HG02840 (cell line): ENCODE data around the gene CCND3.

Experiments used
- ATAC-seq: cut with Tn5 transposase; IDR thresholded peaks from one replicate; pipeline ENCODE4 v1.9.1; 2021; ENCODE audit warnings: mild to moderate bottlenecking, moderate library complexity, moderate number of reproducible peaks; ENCODE audit not compliant: unreplicated experiment, low FRiP score

CCND3 gene

DNA sequence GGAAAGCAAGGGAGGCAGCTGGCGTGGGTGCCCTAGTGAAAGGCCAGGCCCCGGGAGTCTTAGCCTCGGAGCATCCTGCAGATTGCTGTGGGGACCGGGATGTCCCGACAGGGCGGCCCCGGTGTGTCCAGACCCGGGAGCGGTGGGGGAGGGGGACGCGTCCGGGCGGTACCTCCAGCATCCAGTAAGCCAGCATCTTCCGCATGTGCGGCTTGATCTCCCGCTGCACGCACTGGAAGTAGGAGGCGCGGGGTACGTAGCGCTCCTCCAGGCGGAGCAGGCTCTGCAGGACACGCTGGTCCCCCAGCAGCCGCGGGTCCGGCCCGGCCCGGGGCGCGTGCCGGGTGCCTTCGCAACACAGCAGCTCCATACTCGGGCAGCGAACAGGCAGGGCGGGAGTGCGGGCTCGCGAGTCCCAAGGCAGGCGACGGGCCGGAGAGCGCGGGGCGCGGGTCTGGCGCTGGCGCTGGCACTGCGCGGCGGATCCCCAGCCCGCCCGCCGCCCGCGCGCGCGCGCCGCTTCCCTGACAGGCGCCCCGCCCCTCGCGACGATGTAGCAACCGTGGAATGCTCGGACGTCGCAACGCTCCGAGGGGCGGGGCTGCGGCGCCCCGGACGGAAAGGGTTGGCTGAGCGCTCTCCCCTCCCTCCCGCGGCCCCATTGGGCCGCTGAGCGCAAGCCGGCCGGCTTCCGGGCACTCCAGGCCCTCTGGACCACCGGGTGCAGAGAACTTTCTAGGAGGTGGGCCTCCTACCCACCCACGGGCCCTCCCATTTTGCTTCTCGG, at the start of gene CCND3:
Gene CCND3 (minus strand): TSS at position 529 of the 787 bp plus-strand sequence. CDS start 159 bp downstream, at position 370.
- ATAC-seq: peak; percentile 74

DNA sequence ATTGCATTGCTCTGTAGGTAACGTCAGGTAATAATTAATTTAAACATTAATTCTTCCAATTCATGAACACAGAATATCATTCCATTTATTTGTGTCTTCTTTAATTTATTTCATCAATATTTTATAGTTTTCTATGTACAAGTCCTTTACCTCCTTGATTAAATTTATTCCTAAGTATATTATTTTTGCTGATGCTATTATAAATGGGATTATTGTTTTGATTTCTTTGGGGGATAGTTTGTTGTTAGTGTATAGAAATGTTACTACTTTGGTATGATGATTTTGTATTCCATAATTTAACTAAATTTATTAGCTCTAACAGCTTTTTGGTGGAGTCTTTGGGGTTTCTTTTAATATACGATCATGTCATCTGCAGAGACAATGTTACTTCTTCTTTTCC, 44.7 kb upstream of the CCND3 start:
- no peak for ATAC-seq

DNA sequence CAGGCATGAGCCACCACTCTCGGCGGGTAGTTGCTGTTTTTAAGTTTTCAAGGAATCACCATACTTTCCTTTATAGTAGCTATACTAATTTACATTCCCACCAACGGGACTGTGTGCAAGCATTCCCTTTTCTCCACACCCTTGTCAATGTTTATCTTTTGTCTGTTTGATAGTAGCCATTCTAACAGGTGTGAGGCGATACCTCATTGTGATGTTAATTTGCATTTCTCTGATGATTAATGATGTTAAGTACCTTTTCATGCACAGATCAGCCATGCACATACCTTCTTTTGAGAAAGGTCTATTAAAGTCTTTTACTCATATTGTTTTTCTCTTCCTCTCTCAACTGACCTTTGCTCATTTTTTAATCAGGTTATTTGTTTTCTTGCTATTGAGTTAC, 43.0 kb upstream of the CCND3 start:
- no peak for ATAC-seq

DNA sequence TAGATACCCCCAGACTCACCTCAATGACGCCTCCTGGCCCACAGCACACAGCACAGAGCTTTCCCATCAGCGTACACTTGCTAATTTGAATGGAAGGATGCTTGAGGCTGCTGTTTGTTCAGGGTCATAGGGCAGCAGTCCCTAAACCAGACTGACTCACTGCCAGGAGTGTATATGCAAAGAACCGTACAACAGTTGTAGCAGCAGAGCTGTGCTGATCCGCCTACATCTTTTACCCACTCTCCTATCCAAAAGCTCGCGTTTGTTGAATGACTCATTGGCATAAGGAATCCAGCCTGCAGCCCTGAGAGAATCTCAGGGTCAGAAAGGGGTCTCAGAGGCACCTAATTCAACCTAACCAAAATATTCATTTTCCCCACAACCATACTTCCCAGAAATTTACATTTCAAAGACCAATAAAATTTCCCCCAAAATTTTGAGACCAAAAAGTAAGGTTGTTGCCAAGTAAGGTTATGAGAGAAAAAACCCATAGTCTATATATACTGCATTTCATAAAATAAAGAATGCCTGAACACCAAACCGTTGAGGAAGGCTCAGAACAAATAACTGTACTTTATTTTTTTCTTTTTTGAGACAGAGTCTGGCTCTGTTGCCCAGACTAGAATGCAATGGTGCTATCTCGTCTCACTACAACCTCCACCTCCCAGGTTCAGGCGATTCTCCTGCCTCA, 35.3 kb upstream of the CCND3 start:
- ATAC-seq: no peak

DNA sequence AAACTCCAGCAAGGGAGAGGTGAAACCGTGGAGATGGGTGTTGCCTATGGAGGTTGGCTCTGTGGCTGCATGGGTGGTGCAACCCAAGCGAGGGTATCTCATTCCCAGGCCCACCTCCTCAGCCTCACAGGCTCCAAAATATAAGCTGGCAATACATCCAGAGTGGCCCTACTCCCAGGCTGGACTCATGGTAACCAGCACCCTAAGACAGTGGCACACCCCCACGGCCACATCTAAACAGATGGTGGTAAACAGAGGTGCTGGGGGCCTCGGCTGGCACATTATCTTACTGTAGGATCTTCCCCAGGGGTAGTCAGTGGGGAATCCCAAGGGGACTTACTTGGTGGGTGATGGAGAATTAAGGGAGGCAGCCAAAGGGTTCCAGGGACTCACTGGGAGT, 33.7 kb upstream of the CCND3 start:
- ATAC-seq: no peak

DNA sequence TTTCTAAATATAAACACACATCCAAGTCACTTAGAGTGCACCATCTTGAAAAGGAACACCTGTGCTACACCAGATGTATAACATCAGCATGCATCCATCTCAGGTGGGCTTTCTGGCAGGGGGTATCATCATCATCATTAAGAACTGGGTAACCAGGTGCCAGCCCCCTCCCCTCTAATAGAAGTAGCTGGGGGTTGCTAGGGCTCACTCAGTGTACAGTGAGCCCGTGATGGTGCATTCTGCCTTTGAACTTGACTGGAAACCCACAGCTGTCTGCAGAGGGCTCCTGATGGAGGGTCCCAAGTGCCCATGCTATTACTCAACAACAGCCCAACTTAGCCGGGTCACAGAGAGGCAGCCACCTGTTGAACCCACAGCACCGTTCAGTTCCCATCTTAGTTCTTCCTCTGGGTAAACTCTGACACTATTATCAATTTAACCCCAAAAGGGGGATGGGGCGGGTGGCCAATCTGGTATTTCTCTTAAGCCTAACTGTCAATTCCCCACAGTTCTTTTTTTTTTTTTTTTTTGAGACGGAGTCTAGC, 32.7 kb upstream of the CCND3 start:
- no peak for ATAC-seq

DNA sequence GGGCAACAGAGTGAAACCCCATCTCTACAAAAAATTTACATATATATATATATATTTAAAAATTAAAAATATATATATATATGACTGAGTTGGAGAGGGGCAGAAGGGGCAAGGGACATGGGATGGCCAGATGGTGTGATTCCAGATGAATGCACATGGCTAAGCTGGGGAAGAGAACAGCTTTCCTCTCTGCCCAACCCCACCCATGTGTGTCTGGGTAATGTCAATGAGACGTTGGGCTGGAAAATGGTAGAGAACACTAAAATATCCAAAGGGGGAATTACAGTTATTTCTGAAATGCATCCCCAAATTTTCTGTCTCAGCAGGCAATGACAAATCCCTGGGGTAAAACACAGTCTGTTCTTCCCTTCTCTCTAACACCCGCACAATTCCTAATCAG, 31.2 kb upstream of the CCND3 start:
- no peak for ATAC-seq

DNA sequence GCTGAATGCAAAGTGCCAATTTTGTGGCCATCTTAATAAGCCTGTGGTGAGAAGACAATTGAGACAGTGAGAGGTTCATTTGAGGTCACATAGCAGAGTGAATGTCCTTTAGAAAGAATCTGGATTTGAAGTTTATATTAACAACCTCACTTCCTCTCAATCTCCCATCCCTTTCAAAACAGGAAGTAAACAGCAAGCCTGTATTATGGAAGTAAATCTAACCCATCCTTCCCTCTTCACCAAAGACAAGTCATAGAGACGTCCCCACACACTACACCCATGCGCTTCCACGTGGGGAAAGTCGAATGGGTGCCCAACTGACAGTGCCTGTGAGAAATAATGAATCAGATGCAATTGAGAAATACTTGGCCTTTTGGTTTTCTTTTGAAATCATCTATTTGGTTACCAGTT, 28.8 kb upstream of the CCND3 start:
- no peak for ATAC-seq

DNA sequence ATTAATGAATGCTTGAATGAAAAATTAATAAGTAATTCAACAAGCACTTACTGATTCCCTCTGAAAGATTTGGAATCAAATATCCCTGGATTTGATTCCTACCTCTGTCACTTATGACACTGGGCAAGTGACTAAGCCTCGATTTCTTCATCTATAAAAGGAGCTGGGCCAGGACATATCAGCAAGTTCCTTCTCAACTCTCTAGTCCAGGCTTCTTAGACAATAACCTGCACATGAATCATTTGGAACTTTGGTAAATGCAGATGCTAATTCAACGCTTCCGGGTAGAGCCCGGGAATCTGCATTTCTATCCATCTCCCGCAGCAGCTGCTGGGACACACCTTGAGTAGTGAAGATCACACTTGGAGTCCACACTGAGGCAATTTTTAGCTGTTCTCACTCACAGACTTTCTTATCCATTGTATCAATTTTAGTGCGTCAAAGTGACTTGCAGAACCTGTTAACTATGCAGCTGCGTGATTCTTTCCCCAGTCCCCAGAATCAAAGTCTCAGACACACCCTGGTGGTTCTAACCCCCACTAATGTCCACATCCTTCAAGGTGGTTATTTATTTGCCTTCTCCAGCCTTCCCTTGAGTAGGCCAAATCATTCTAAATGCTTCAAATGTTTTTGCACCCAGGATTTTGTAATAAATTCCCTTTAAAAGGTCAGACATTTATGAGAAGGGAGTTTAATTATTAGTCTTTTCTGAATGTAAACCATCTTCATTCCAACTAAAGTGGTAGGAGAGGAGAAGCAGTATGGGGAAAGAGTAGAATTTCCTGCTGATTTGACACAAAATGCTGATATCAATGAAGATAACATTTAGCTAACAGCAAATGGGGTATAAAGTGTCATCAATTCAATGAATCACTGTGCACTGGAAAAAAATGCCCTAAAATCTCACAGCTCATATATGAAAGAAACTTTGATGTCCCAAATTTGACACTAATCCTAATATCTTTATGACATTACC, 26.0 kb upstream of the CCND3 start:
- ATAC-seq: no peak

DNA sequence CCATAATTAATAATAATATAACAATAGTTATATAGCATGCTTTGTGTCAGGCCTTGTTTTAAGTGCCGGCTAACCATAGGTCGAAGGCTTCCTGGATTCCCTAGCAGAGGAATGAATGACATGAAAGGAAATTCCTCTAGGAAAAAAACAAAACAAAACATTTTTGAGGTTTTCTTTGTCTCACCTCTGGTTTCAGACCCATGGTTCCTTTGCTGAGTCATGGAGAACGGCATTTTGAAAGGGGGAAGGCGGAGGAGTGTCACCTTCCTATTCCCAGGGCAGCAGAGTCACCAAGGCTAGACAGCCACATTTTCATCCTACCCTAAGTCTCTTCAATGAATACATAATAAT, 25.3 kb upstream of the CCND3 start:
- ATAC-seq: no peak

DNA sequence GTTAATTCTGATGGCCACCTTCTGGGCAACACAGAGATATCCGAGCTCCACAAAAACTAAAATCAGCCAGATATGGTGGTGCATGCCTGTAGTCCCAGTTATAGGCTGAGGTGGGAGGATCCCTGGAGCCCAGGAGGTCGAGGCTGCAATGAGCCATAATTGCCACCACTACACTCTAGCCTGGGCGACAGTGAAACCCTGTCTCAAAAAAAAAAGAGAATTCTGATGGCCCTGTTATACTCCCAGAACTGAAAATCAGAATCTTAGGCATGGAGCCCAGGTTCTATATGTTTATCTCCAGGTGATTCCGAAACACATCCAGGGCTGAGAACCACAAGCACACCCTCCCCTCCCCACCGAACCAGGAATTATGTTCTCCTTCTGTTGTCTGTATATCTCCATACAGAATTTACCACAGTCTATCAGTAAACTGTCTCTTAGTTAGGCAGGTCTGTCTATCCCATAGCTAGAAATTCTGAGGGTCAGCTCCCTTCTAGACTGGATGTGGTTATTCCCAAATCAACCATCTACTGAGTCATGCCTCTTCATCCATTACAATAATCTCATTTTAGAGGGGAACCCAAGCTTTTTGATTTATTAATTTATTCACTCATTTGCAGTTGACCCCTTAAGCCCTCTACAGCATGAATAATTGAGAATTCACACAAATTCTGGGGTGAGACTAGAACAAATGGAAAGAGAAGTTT, 24.8 kb upstream of the CCND3 start:
- ATAC-seq: no peak

DNA sequence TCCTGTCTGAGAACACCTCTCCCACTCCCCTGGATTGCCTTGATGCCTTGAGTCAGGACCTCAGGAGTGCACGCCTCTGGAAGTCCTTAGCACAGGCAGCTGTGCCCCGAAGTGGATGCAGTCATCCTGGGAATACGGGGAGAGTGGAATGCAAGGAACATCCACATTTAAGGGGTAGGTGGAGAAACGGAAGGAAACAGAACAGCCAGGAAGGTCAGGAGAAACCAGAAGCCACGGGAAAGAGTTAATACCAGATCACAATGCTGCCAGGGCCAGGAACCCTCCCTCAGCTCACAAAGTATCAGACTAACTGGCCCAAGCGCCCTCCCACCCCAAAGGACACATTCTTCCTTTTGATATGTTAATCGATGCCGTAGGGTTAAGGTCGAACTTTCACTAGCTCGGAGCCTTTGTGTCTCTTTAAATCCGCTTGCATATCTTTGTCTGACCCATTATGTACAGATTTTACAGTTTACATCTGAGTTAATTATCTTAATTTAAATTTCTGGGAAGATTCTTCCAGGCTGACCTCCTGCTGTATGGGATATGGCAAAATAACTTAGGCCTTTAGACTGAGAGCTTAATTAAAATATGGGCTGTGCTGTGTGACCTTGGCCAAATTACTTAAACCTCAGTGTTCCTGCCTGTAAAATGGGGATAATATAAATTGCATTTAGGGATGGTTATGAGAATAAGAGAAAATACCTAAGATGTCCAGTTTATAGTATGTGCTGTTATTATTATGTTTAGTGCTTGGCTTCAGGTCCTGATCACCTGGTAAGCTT, 24.0 kb upstream of the CCND3 start:
- no peak for ATAC-seq

DNA sequence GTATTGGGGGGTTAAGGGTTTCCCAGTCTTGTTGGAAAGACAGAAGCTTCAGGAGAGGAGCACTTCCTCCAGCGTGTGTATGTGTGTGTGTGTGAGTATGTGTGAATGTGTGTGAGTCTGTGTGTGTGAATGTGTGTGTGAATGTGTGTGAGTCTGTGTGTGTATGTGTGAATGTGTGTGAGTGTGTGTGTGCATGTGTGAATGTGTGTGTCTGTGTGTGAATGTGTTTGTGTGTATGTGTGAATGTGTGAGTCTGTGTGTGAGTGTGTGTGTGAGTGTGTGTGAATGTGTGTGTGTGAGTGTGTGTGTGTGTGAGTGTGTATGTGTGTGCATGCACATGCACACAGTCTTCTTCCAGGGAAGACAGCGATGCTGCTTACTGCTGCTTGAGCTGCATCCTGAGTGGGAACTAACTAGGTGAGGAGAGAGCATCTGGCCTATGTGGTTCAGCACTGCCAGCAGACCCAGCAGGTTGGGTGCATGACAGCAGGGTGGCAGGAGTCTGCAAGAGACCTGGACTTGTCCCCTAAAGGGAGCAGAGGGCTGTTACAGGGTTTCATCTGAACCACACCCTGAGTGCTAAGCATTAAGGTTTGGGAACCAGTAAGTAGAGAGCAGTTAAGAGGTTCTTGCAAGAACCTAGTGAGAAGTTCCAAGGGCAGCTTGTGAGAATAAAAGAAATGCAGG, 22.7 kb upstream of the CCND3 start:
- no peak for ATAC-seq

DNA sequence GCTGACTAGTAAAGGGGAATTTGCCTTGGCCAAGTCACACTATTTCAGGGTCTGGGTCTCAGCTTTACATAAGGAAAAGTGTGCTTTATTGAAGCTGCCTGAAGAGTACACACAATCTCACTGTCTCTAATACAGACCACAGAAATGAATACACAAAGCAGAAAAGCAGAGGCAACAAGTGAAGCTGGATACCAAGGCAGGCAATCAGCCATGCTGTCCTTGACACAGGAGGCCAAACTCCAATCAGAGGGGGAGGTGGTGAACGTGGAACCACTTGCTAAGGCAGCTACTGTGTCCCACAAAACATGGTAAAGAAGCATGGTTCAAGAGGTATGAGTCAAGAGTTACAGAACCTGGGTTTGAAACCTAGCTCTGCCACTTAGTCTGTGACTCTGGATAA, 21.8 kb upstream of the CCND3 start:
- no peak for ATAC-seq

DNA sequence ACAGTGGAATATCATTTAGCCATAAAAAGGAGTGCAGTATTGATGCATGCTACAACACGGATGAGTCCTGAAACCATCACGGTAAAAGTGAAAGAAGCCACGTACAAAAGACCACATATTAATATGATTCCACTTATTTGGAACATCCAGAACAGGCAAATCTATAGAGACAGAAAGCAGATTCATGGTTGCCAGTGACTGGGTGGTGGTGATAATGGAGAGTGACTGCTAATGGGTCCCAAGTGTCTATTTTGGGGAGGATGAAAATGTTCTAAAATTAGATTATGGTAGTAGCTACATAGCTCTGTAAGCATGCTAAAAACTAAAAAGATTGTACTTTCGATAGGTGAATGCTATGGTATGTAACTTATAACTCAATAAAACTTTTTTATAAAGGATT, 18.4 kb upstream of the CCND3 start:
- no peak for ATAC-seq

DNA sequence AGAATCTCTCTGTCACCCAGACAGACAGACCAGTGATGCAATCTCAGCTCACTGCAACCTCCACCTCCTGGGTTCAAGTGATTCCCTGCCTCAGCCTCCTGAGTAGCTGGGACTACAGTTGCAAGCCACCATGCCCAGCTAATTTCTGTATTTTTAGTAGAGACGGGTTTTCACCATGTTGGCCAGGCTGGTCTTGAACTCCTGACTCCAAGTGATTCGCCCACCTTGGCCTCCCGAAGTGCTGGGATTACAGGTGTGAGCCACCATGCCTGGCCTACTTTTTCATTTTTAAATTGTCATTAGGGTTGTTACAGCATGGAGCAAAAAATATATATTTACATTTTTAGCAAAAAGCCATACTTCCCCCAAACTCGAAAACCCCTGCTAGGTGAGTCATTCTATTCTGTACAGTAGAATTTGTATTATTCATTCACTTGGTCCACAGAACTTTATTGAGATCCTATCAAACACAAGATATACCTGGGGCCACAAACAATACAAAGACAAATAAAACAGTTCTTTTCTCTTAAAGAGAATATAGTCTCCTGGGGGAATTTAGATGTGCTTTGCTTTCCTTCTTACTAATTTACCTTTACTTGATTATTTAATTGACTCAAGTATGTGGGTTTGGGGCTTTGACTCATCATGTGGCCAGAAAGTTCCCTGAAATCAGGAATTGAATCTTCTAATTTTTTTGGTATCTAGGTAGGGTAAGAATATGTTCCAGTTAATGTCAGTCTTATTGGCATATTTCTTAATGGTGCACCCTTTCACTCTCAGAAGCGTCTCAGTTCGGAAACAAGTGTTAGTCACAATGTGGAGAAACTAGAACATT, 16.6 kb upstream of the CCND3 start:
- ATAC-seq: no peak

DNA sequence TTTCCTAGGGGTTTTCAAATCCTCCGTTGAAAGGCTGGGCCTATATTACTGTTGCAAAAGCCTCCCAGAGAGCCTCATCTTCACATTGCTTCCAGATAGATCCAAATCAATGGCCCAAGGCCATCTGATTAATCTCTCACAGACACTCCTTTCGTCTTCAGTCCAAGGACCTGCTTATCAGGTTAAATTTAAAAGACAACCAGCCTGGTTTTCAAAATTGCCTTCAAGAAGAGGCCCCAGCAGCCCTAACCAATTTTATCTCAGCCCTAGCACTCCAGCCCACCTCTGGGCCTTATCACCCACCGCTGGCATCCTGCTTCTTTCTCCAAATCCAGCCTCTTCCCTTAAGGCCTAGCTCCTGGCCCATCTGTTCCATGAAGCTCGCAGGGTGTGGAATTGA, 15.5 kb upstream of the CCND3 start:
- no peak for ATAC-seq

DNA sequence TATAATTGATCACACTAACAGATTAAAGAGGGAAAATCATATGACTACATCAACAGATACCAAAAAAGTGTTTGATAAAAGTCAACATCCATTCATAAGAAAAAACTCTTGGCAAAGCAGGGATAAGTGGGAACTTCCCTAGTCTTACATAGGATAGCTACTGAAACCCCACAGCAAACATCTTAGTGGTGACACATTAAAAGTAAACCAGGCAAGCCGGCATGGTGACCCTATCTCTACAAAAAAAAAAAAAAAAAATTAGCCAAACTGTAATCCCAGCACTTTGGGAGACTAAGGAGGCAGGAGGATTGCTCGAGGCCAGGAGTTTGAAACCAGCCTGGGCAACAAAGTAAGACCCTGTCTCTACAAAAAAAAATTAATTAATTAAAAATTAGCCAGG, 13.8 kb upstream of the CCND3 start:
- no peak for ATAC-seq
